ENCODE data around the gene SLC8A2.

The SLC8A2 gene

DNA sequence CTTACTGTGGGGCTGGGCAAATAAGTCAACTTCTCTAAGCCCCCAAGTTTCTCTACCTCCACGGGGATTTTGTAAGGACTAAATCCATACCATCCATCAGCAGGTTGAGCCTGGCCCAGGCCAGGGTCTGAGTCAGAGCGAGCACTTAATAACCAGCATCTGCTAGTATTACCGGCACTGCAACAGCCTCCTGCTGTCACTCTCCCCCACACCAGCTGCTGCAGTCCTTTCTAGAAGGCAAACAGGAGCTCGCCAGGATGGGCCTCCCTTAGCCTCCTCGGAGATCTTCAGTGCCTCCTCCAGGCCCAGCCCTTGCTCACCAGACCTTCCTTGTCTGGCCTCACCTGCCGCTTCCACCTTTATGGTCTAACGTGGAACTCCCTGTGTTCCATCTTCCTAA lies 40.0 kb upstream of the SLC8A2 start:
- no peak overlapping the region for H3K27ac ChIP-seq (ENCODE audit: low read length)
- H3K9me2 ChIP-seq (replicated peaks; ENCODE audit: insufficient read depth, low read length), result no peaks in the 10 kb centered on the region
- no peaks in the 10 kb centered on the region for H3K27me3 ChIP-seq (replicated peaks; ENCODE audit: insufficient read depth, low read length)
- peaks cover 81% of the 10 kb centered on the region for H3K79me2 ChIP-seq (ENCODE audit: low read length)
- H3K4me1 ChIP-seq (ENCODE audit: low read length), result peaks cover 7% of the 10 kb centered on the region; the same call in 1 of the 2 replicates
- no peak overlapping the region for H2AFZ ChIP-seq (ENCODE audit: low read length)
- H4K20me1 ChIP-seq (ENCODE audit: insufficient read depth, low read length), result peaks cover 17% of the 10 kb centered on the region; the same call in 1 of the 2 replicates
- H3K9ac ChIP-seq (ENCODE audit: low read length), result no peak overlapping the region
- no peak overlapping the region for H3K4me3 ChIP-seq (ENCODE audit: low read length)
- 0 out of 2 replicates have a peak, but pooled peaks cover 4% of the 10 kb centered on the region for H3F3A ChIP-seq (ENCODE audit: insufficient read depth, low read length)
- TF ChIP-seq EZH2 (optimal IDR thresholded peaks at IDR 0.05; ENCODE audit: low read depth, low read length), result no peak
- TF ChIP-seq, protein P1, sequence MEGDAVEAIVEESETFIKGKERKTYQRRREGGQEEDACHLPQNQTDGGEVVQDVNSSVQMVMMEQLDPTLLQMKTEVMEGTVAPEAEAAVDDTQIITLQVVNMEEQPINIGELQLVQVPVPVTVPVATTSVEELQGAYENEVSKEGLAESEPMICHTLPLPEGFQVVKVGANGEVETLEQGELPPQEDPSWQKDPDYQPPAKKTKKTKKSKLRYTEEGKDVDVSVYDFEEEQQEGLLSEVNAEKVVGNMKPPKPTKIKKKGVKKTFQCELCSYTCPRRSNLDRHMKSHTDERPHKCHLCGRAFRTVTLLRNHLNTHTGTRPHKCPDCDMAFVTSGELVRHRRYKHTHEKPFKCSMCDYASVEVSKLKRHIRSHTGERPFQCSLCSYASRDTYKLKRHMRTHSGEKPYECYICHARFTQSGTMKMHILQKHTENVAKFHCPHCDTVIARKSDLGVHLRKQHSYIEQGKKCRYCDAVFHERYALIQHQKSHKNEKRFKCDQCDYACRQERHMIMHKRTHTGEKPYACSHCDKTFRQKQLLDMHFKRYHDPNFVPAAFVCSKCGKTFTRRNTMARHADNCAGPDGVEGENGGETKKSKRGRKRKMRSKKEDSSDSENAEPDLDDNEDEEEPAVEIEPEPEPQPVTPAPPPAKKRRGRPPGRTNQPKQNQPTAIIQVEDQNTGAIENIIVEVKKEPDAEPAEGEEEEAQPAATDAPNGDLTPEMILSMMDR (IDR thresholded peaks at IDR 0.05; ENCODE audit: low read length), result no peak
- TF ChIP-seq EZH2phosphoT487 (IDR thresholded peaks at IDR 0.05; ENCODE audit: low read length), result no peak
- H3K36me3 ChIP-seq (replicated peaks; ENCODE audit: insufficient read depth, low read length), result no peaks in the 10 kb centered on the region
- no peak for DNase-seq
- no peak overlapping the region for H3K4me2 ChIP-seq (ENCODE audit: low read depth, low read length)
- H3K9me3 ChIP-seq (replicated peaks; ENCODE audit: insufficient read depth, low read length), result no peaks in the 10 kb centered on the region

- H3K27me3 ChIP-seq (replicated peaks; ENCODE audit: insufficient read depth, low read length), result no peaks in the 10 kb centered on the region
- H3K9me3 ChIP-seq (replicated peaks; ENCODE audit: insufficient read depth, low read length), result no peaks in the 10 kb centered on the region
- TF ChIP-seq, protein P1 (IDR thresholded peaks at IDR 0.05; ENCODE audit: low read length), result no peak
- TF ChIP-seq EZH2 (optimal IDR thresholded peaks at IDR 0.05; ENCODE audit: low read depth, low read length) (no peak), EZH2phosphoT487 (IDR thresholded peaks at IDR 0.05; ENCODE audit: low read length) (no peak)
- H2AFZ ChIP-seq (ENCODE audit: low read length), result no peak overlapping the region
- no peak for DNase-seq
- no peak overlapping the region for H3K9ac ChIP-seq (ENCODE audit: low read length)
- no peaks in the 10 kb centered on the region for H3K9me2 ChIP-seq (replicated peaks; ENCODE audit: insufficient read depth, low read length)
- no peak overlapping the region for H3K4me3 ChIP-seq (ENCODE audit: low read length)
- peaks cover 7% of the 10 kb centered on the region; the same call in 1 of the 2 replicates for H3K4me1 ChIP-seq (ENCODE audit: low read length)
- no peak overlapping the region for H3K4me2 ChIP-seq (ENCODE audit: low read depth, low read length)
- 0 out of 2 replicates have a peak, but pooled peaks cover 4% of the 10 kb centered on the region for H3F3A ChIP-seq (ENCODE audit: insufficient read depth, low read length)
- no peak overlapping the region for H3K27ac ChIP-seq (ENCODE audit: low read length)
- no peaks in the 10 kb centered on the region for H3K36me3 ChIP-seq (replicated peaks; ENCODE audit: insufficient read depth, low read length)
- H4K20me1 ChIP-seq (ENCODE audit: insufficient read depth, low read length), result peaks cover 17% of the 10 kb centered on the region; the same call in 1 of the 2 replicates
- H3K79me2 ChIP-seq (ENCODE audit: low read length), result peaks cover 85% of the 10 kb centered on the region
Observed at GRCh38 chr19:47511128-47511517, 39.4 kb upstream of the SLC8A2 start.

DNA sequence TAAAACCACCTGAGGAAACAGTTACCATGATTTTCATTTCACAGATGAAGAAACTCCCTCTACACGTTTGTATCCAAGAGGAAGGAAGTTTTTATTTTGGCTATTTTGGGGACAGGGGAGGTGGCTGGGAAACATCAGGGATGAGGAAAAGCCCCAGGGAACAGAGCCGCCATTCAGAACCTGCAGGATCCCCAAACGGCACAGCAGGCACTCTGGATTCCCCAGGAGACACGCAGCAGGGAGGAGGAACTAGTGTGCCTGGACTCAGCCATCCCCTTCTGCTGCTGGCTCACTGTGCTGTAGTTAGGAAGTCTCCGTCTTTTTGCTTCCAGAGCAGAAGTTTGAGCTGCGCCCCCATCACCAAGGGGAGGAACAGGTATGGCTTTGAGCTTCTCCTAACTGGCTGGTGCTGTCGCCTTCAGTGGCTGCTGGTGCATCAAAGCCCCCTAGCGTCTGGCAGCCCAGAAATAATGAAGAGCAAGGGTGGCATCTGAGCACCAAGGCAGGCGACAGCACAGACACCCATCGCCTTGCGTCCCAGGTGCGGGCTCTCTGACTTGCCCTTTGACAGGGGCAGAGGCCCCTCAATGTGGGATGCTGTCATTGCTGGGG lies 38.9 kb upstream of the SLC8A2 start:
- Histone ChIP-seq H4K20me1 (ENCODE audit: insufficient read depth, low read length) (peaks cover 17% of the 10 kb centered on the region; the same call in 1 of the 2 replicates), H3K9ac (ENCODE audit: low read length) (no peak overlapping the region), H3K79me2 (ENCODE audit: low read length) (peaks cover 87% of the 10 kb centered on the region)

More for the DNA sequence above, 38.9 kb upstream of the SLC8A2 start:
- H3K4me3 ChIP-seq (ENCODE audit: low read length), result no peak overlapping the region
- H3K4me2 ChIP-seq (ENCODE audit: low read depth, low read length), result no peak overlapping the region
- 0 out of 2 replicates have a peak, but pooled peaks cover 1% of the 10 kb centered on the region for H3F3A ChIP-seq (ENCODE audit: insufficient read depth, low read length)
- peaks cover 7% of the 10 kb centered on the region; the same call in 1 of the 2 replicates for H3K4me1 ChIP-seq (ENCODE audit: low read length)
- no peaks in the 10 kb centered on the region for H3K9me3 ChIP-seq (replicated peaks; ENCODE audit: insufficient read depth, low read length)
- H3K27ac ChIP-seq (ENCODE audit: low read length), result no peak overlapping the region
- no peak for DNase-seq
- H3K36me3 ChIP-seq (replicated peaks; ENCODE audit: insufficient read depth, low read length), result no peaks in the 10 kb centered on the region
- no peaks in the 10 kb centered on the region for H3K9me2 ChIP-seq (replicated peaks; ENCODE audit: insufficient read depth, low read length)
- H2AFZ ChIP-seq (ENCODE audit: low read length), result no peak overlapping the region
- TF ChIP-seq, protein P1 (IDR thresholded peaks at IDR 0.05; ENCODE audit: low read length), result no peak
- no peak for TF ChIP-seq EZH2 (optimal IDR thresholded peaks at IDR 0.05; ENCODE audit: low read depth, low read length)
- no peak for TF ChIP-seq EZH2phosphoT487 (IDR thresholded peaks at IDR 0.05; ENCODE audit: low read length)
- H3K27me3 ChIP-seq (replicated peaks; ENCODE audit: insufficient read depth, low read length), result no peaks in the 10 kb centered on the region
